Uterus (tissue), 2 donors: ENCODE measurements around the gene TXLNA.
"Not testable (repeated sequence)": the region's sequence is repeated elsewhere in the genome, so short reads cannot be mapped to it uniquely, and the experiment has no call there.

ENCODE experiments used
- POLR2A ChIP-seq, 2 donors: fragments of 450-650 bp; IDR thresholded peaks; one replicate each; pipeline ENCODE4 v1.6.1; 2016; ENCODE audit warnings: antibody characterized with exemption in 2 of 2, mild to moderate bottlenecking in 1 of 2, moderate library complexity in 1 of 2
- TF ChIP-seq, protein P1 (sequence below), 4 experiments: fragments of 200-600 bp in 2 of 4; fragments of 450-650 bp in 2 of 4; sonication (generic) in 2 of 4; IDR thresholded peaks; one replicate each; pipeline ENCODE4 v1.5.1; 2016 to 2019; ENCODE audit warnings: antibody characterized with exemption in 4 of 4, mild to moderate bottlenecking in 2 of 4, moderate library complexity in 1 of 4

DNA sequence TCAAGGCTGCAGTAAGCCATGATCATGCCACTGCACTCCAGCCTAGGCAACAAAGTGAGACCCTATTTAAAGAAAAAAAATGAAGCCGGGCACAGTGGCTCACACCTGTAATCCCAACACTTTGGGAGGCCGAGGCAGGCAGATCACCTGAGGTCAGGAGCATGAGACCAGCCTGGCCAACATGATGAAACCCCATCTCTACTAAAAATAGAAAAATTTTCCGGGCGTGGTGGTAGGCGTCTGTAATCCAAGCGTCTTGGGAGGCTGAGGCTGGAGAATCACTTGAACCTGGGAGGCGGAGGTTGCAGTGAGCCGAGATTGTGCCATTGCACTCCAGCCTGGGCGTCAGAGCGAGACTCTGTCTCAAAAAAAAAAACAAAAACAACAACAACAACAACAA lies 13.8 kb upstream of the TXLNA start:
- TF ChIP-seq, protein P1, sequence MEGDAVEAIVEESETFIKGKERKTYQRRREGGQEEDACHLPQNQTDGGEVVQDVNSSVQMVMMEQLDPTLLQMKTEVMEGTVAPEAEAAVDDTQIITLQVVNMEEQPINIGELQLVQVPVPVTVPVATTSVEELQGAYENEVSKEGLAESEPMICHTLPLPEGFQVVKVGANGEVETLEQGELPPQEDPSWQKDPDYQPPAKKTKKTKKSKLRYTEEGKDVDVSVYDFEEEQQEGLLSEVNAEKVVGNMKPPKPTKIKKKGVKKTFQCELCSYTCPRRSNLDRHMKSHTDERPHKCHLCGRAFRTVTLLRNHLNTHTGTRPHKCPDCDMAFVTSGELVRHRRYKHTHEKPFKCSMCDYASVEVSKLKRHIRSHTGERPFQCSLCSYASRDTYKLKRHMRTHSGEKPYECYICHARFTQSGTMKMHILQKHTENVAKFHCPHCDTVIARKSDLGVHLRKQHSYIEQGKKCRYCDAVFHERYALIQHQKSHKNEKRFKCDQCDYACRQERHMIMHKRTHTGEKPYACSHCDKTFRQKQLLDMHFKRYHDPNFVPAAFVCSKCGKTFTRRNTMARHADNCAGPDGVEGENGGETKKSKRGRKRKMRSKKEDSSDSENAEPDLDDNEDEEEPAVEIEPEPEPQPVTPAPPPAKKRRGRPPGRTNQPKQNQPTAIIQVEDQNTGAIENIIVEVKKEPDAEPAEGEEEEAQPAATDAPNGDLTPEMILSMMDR (IDR thresholded peaks at IDR 0.05) = not testable (repeated sequence)
- TF ChIP-seq POLR2A (IDR thresholded peaks at IDR 0.05) = not testable (repeated sequence)
